NCI-H345 (cell line): ENCODE data around the gene STX1B.

Experiments used
- DNase-seq: peaks from one replicate; lab custom pipeline; 2025; lab: John Stamatoyannopoulos, UW

The STX1B gene

DNA sequence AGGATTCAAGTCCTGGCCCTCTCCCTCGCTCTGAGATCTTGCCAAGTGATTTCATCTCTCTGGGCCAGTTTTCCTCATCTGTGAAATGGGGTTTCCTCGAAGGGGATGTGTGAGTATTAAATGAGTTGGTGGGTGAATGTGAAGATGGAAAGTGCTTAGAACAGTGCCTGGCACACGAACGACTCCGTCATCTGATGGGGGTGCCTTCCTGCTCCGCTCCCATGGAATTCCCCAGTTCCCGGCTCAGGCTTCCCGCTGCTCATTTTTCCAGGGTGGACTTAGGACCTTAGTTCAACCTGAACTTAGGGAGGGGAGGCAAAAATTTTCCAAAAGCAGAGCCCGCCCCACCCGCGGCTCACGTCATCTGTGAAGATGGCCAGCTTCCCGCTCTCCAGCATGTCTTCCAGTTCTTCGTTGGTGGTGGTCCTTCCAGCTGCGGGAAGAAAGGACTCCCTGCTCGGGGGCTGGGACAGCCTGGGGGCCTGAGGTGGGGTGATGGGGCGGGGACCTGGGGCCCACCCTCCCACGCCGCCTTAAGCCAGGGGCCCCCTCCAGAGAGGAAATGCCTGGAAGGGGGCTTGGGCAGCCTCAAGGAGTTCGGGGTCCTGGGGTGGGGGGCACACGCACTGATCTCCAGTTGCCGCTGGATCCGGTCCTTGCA is 14.0 kb downstream of the STX1B start:
- no peak for DNase-seq

DNA sequence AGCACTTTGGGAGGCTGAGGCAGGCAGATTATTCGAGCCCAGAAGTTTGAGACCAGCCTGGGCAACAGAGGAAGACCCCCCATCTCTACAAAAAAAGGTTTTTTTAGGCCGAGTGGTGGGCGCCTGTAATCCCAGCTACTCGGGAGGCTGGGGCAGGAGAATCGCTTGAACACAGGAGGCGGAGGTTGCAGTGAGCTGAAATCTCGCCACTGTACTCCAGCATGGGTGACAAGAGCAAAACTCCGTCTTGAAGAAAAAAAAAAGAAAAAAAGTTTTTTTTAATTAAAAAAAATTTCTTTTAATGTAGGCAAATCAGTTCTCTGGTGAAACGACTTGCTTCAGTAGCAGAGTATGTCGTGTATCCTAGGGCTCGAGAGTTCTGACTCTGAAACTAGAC is 14.5 kb downstream of the STX1B start:
- no peak for DNase-seq

DNA sequence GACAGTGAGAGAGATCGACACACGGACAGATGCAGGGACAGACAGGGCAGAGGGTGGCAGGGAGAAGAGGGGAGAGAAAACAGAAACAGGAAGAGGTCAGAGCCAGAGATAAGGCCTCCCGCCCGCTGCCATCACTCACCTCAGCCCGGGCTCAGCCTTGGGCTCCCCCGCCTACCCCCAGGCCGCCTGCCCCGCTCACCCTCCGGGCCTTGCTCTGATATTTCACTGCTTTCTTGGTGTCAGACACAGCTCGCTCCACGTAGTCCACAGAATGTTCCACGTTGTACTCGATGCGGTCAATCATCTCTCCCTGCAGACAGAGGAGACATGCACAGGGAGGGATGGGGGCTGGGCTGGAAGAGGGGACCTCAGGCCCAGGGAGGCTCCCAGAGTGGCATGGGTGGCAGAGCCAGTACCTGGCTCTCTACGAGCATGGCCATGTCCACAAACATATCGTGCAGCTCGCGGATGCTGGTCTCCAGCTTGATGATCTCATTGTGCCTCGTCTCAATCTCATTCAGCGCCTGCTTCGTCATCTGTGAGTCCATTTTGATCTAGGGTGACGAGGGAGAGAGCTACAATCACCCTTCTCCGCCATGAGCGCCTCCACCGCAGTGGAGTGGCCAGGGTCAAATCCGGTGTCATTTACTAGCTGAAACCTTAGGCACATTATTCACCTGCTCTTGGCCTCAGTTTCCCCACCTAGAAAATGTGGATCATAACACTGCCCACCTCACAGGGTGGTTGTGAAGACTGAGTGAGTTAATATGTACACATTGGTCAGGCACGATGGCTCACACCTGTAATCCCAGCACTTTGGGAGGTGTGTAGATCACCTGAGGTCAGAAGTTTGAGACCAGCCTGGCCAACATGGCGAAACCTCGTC is 17.3 kb downstream of the STX1B start:
- DNase-seq, result no peak

- DNase-seq, result no peak
These were observed 18.1 kb downstream of the STX1B start for GRCh38 chr16:30992276-30992780.

GRCh38 chr16:30991052-30991451 is 19.4 kb downstream of the STX1B start:
- no peak for DNase-seq

- no peak for DNase-seq
These were observed 20.3 kb downstream of the STX1B start for GRCh38 chr16:30990105-30990504.

DNA sequence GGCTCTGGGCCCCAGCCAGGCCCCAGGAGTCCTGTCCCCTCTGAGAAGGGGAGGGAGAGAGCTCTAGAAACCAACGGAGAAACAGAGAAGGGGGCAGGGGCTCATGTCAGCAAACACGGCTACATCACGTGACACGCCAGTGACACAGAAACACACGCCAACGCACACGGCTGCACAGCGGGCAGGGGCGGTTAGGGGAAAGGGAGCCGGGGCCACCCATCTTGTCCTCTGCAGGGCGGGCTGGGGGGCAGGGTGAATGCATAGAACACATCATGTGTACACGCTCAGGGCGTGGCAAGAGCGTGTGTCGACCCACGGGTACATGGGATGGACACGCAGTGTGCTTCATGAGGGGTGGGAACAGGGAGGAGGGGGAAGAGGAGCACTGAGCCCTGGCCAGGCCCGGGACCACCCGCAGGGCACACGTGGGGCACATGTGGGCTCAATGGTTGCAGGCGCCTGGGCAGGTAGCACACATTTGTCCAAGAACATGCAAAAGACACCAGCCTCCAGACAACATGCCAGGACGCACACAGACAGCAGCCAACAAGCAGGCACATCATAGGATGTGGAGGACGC is 20.9 kb downstream of the STX1B start:
- DNase-seq, result no peak

- DNase-seq, result no peak
These were observed 22.8 kb downstream of the STX1B start for GRCh38 chr16:30987581-30988190.

GRCh38 chr16:30986129-30986991 is 24.1 kb downstream of the STX1B start:
- DNase-seq, result no peak

DNA sequence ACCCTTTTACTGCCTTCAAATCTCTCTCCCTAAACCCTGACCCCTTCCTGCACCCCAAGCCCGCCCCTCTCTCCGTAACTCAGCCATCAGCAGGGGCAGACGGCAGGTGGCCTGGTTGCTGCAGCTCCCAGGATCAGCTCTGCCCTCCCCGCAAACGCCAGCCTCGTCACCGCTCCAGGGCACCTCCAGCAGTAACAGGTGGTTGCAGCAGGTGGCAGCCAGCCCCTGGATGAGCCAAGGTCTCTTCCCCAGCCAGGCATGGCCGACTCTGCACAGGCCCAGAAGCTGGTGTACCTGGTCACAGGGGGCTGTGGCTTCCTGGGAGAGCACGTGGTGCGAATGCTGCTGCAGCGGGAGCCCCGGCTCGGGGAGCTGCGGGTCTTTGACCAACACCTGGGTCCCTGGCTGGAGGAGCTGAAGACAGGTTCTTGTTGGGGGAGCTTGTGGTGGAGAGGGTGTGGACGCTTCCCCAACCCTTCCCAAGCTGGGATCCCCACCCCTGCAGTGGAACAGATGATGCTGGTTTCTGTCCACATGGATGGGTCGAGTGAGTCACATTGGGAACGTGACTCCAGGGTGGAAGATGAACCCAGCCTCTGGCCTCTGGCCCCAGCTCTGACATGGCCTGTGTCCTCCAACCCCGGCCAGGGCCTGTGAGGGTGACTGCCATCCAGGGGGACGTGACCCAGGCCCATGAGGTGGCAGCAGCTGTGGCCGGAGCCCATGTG is 24.9 kb downstream of the STX1B start:
- peak; percentile 92 for DNase-seq

- DNase-seq, result peak; percentile 89
These were observed 25.6 kb downstream of the STX1B start, which contains the start of gene HSD3B7 for GRCh38 chr16:30984669-30985400. Gene HSD3B7 (plus strand): TSS chr16:30985207. CDS start chr16:30985659, 452 bp downstream.

DNA sequence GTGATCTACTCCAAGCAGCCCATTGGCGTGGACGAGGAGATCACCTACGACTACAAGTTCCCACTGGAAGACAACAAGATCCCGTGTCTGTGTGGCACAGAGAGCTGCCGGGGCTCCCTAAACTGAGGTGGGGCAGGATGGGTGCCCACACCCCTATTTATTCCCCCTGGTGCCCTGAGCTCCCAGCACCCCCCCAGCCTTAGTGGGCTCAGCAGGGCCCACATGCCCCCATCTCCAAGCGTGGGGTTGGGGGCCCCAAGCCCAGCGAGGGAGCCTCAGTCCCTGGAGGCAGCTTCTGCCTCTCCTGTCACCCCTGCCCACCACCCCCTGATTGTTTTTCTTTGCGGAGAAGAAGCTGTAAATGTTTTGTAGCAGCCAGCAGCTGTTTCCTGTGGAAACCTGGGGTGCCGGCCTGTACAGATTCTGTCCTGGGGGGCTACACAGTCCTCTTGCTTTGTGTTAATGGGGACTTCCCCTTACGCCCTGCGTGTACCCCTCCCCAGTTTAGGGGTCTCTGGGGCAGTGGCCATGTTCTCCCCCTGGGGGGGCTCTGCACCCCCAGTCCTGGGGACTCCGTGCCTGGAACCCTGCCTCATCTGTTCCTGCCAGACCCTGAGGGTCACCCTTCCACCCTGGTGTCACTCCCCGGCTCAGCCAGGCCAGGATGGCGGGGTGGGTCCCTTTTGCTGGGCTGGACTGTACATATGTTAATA is 26.4 kb downstream of the STX1B start:
- no peak for DNase-seq

DNA sequence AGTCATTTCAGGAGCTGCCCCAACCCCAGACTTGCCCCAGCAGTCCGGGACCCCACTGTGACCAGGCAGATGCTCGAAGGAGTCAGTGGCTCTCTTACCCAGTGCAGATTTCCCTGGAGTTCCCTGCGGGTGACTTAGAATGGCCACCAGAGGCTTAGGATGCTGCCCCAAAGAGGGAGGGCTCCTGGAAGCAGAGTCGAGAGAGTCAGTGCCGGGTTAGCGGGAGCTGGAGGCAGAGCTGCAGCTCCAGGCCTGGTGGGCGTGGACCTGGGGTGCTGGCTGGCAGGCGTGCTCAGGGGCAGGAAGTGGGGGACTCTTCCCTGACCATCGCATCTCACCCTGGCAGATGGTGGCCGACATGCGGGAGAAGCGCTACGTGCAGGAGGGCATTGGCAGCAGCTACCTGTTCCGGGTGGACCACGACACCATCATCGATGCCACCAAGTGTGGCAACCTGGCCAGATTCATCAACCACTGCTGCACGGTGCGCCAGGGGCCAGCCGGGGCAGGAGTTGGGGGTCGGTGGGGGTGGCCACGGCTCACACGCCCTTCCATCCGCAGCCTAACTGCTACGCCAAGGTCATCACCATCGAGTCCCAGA is 27.0 kb downstream of the STX1B start:
- DNase-seq, result no peak

DNA sequence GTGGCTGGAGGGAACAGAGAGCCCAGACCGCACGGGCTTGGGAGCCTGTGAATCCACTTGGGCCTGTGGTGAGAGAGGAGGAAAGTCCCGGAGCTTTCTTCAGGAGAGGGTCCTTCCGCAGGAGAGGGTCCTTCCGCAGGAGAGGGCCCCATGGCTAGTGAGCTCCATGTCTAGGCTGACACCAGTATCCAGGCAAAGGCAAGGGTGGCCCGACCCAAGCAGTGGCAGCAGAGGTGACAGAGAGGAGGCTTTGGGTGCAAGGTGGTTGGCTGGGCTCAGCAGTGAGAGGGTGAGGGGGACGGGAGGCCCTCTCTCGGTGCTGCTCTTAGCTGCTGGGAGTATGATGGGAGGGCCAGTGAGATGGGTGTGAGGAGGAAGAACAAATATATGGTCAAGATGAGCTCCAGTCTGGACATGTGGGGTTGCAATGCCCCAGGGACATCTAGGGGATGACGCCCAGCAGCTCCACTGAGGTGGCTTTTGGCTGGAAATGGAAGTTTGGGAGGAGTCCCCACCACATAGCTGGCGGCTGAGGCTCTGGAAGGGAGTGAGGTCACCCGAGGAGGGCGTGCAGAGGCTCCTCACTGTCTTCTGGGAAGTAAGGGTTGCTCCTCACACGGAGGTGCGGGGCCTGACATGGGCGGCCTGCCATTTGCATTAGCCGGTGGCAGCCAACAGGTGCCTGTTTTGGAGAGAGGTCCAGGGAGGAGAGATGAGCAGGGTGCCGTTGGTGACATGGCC is 27.7 kb downstream of the STX1B start:
- DNase-seq, result no peak

DNA sequence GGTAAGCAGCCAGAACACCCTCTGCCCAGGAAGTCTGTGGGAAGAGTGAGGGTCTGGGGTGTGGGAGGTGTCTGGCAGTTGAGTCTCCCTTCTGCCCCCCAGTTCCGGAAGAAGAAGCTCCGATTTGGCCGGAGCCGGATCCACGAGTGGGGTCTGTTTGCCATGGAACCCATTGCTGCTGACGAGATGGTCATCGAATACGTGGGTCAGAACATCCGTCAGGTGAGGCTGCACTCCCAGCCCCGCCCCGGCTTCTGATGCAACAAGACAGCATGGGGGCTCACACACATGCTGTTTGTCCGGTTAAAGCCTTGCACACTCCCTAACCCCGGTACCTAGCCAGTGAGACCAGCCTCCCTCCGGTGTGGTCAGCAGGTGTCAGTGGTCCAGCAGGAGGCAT is 29.5 kb downstream of the STX1B start:
- no peak for DNase-seq

DNA sequence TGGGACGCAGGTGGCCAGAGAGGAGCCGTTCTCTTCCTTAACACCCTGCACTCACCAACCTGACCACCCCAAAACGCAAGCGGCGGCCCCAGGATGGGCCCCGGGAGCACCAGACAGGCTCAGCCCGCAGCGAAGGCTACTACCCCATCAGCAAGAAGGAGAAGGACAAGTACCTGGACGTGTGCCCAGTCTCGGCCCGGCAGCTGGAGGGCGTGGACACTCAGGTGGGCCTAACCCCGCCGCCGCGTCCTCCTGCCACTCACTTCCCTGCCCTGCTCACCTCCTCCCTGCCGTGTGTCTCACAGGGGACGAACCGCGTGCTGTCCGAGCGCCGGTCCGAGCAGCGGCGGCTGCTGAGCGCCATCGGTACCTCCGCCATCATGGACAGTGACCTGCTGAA is 30.0 kb downstream of the STX1B start:
- DNase-seq, result no peak

DNA sequence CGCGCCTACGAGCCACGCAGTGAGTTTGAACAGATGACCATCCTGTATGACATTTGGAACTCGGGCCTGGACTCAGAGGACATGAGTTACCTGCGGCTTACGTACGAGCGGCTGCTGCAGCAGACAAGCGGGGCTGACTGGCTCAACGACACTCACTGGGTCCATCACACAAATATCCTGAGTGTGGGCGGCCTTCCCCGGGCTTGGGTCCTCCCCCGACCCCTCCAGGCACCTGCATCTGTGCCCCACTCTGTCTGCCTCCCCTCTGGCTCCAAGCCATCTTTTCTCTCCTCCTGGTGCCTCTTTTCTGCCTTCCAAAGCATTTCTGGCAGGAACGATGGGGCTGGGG is 30.4 kb downstream of the STX1B start:
- DNase-seq, result no peak
